Activated naive CD4-positive, alpha-beta T cell treated with anti-CD3 and anti-CD28 coated beads, Interleukin-2, amount 50 U/mL, for 24 hours (primary cell): ENCODE measurements around the gene NUDT12.

ENCODE experiments used
- H3K27ac Mint-ChIP-seq: one replicate; pipeline ENCODE4 v1.8.0; 2021; ENCODE audit warnings: mild to moderate bottlenecking, mixed read lengths
- H3K27me3 Mint-ChIP-seq: one replicate; pipeline ENCODE4 v1.8.0; 2021; ENCODE audit warnings: mixed read lengths
- H3K36me3 Mint-ChIP-seq: one replicate; pipeline ENCODE4 v1.8.0; 2021; ENCODE audit warnings: mixed read lengths
- H3K4me1 Mint-ChIP-seq: one replicate; pipeline ENCODE4 v1.8.0; 2021; ENCODE audit warnings: mixed read lengths
- H3K4me3 Mint-ChIP-seq: one replicate; pipeline ENCODE4 v1.8.0; 2021; ENCODE audit warnings: mild to moderate bottlenecking, mixed read lengths
- H3K9me3 Mint-ChIP-seq: one replicate; pipeline ENCODE4 v1.8.0; 2021; ENCODE audit warnings: mixed read lengths

The NUDT12 gene

GRCh38 chr5:103513701-103514100 lies 48.9 kb downstream of the NUDT12 start:
- Mint-ChIP-seq H3K9me3 (no peaks in the 10 kb centered on the region), H3K27ac (no peak overlapping the region), H3K4me3 (no peak overlapping the region), H3K36me3 (no peaks in the 10 kb centered on the region), H3K4me1 (no peaks in the 10 kb centered on the region), H3K27me3 (peaks cover 14% of the 10 kb centered on the region)

DNA sequence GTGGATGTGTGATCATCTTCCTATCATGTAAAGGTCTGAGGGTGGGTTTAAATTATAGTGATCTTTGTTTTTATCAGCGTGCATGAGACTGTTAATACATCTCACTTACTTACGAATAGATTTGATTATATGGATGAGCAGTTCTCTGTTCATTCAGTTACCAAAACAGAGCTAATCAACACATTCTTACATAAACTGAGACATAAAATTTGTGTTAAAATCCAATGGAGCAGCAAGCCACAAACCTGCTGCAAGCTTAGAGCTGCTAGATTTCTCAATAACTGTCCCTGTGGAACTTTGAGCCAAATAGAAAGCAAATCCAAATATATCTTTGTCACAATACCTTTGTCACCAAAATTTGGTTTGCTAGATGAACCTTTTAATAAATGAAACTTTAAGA lies 50.1 kb downstream of the NUDT12 start:
- no peak overlapping the region for H3K27ac Mint-ChIP-seq
- H3K4me1 Mint-ChIP-seq: no peaks in the 10 kb centered on the region

GRCh38 chr5:103511554-103511885 lies 51.1 kb downstream of the NUDT12 start:
- H3K4me3 Mint-ChIP-seq: no peak overlapping the region
- H3K36me3 Mint-ChIP-seq: no peaks in the 10 kb centered on the region
- H3K4me1 Mint-ChIP-seq: no peaks in the 10 kb centered on the region
- no peak overlapping the region for H3K27ac Mint-ChIP-seq
- peaks cover 4% of the 10 kb centered on the region for H3K9me3 Mint-ChIP-seq
- H3K27me3 Mint-ChIP-seq: peaks cover 8% of the 10 kb centered on the region

More for the DNA sequence above, 50.1 kb downstream of the NUDT12 start:
- no peaks in the 10 kb centered on the region for H3K9me3 Mint-ChIP-seq
- peaks cover 11% of the 10 kb centered on the region for H3K27me3 Mint-ChIP-seq
- no peaks in the 10 kb centered on the region for H3K36me3 Mint-ChIP-seq
- H3K4me3 Mint-ChIP-seq: no peak overlapping the region

DNA sequence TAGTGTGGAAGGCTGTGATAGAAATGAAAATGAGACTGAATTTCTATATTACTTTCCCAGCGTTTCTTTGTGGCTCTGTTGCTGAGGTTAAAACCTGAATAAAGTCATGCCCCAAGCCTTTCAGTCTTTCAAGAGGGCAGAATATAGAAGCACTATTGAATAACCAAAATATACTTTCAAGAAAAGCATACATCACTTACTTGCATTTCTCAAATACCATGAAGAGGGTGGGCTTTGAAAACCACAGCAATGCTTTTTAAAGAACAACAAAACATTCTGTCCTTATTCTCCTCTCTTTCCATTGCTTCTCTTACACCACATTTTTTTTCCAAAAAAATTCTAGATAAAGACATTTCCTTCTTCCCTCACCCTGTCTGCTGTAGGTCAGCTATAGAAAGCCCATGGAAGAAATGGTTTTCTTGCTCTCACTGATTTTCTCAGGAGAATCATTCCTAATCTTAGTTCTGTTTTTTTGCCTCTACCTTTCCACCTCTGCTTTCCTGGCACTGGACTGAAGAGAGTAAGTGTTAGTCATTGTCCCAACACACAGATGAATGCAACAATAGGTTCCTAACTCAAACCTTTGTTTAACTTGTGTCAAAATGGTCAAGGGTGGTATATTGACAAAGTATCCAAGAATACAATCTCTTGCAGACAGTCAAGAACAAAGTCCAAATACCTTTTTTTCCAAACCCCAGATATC lies 51.6 kb downstream of the NUDT12 start:
- H3K4me3 Mint-ChIP-seq: no peak overlapping the region
- no peaks in the 10 kb centered on the region for H3K36me3 Mint-ChIP-seq
- H3K4me1 Mint-ChIP-seq: no peaks in the 10 kb centered on the region
- H3K27me3 Mint-ChIP-seq: peaks cover 10% of the 10 kb centered on the region
- peaks cover 5% of the 10 kb centered on the region for H3K9me3 Mint-ChIP-seq
- H3K27ac Mint-ChIP-seq: no peak overlapping the region

DNA sequence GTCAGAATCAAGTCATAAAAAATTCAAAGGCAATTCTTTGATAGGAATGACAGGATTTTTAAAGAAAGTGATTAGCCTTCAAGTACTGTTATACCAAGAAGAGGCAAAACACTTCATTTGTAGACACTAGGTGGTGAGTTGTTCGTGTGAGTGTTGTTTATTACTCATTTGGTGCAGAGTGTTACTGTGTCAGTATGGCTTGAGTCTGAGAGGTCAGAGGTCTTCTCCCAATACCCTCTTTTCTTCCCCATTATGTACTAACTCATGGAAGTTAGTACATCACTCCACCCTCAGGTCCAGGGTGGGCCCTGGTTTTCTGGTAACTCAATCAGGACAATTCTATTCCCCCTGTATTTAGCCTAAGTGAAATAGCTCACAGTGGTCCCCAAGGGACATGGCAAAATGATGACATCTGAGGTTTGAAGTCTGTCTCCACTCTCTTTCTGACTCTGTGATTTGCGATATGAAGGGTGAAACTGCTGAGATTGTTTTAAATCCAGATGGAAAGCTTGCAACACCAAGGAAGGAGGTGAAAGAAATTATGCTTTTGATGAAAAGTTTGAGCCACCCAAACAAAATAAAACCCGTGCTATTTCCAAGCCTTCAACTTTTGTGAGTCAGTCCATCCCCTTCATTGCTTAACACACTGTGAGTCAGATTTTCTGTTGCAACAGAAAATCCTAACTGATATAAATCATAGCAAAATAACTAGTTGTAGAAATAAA lies 56.8 kb downstream of the NUDT12 start:
- no peak overlapping the region for H3K4me3 Mint-ChIP-seq
- H3K27me3 Mint-ChIP-seq: peaks cover 9% of the 10 kb centered on the region
- H3K36me3 Mint-ChIP-seq: no peaks in the 10 kb centered on the region
- no peak overlapping the region for H3K27ac Mint-ChIP-seq
- peaks cover 5% of the 10 kb centered on the region for H3K9me3 Mint-ChIP-seq
- no peaks in the 10 kb centered on the region for H3K4me1 Mint-ChIP-seq

GRCh38 chr5:103503066-103503465 lies 59.5 kb downstream of the NUDT12 start:
- Mint-ChIP-seq H3K27me3 (peaks cover 9% of the 10 kb centered on the region), H3K4me1 (no peaks in the 10 kb centered on the region), H3K36me3 (no peaks in the 10 kb centered on the region), H3K27ac (no peak overlapping the region), H3K4me3 (no peak overlapping the region), H3K9me3 (peaks cover 5% of the 10 kb centered on the region)

GRCh38 chr5:103502662-103503061 lies 59.9 kb downstream of the NUDT12 start:
- H3K27me3 Mint-ChIP-seq: peaks cover 9% of the 10 kb centered on the region
- H3K36me3 Mint-ChIP-seq: no peaks in the 10 kb centered on the region
- no peak overlapping the region for H3K4me3 Mint-ChIP-seq
- H3K27ac Mint-ChIP-seq: no peak overlapping the region
- no peaks in the 10 kb centered on the region for H3K4me1 Mint-ChIP-seq
- H3K9me3 Mint-ChIP-seq: peaks cover 5% of the 10 kb centered on the region
